Natural killer cell (primary cell): ENCODE data around the gene AMER1. TPM values are rescaled to one million over a fixed set of nuclear protein-coding genes. Genes with fewer than 3 reads are reported as not detected.

Source experiments
- ATAC-seq, 3 donors: fragments of 150-1000 bp in 2 of 3; fragments of 200-7000 bp in 1 of 3; cut with Tn5 transposase; 1 replicate in 1 of 3; 2 replicates in 2 of 3; pipeline ENCODE4 v1.10.0; 2021; ENCODE audit warnings: mild to moderate bottlenecking in 2 of 3, moderate library complexity in 2 of 3
- DNase-seq, 2 donors: peaks; one replicate each; pipeline versions ENCODE4 v3.0.0 to v3.0.0-alpha.2; 2013 to 2021; ENCODE audit warnings: mixed read lengths in 1 of 2
- H3K27ac ChIP-seq: one replicate; pipeline ENCODE4 v1.5.1; 2013; ENCODE audit warnings: mild to moderate bottlenecking, low read length
- H3K27me3 ChIP-seq: one replicate; pipeline ENCODE4 v1.6.1; 2013; ENCODE audit warnings: low read length; ENCODE audit not compliant: control insufficient read depth, insufficient read depth
- H3K36me3 ChIP-seq: one replicate; pipeline ENCODE4 v1.6.1; 2013; ENCODE audit warnings: low read length; ENCODE audit not compliant: control insufficient read depth, insufficient read depth
- H3K4me1 ChIP-seq: one replicate; pipeline ENCODE4 v1.6.1; 2013; ENCODE audit warnings: low read length; ENCODE audit not compliant: control insufficient read depth, insufficient read depth
- H3K4me3 ChIP-seq: one replicate; pipeline ENCODE4 v1.5.1; 2013; ENCODE audit warnings: low read length
- H3K9me3 ChIP-seq: one replicate; pipeline ENCODE4 v1.6.1; 2013; ENCODE audit warnings: low read length; ENCODE audit not compliant: control insufficient read depth, insufficient read depth
- H3K27ac Mint-ChIP-seq, 2 donors: one replicate each; pipeline ENCODE4 v1.8.0; 2022; ENCODE audit warnings: mild to moderate bottlenecking in 2 of 2, mixed read lengths in 2 of 2, moderate library complexity in 1 of 2
- H3K27me3 Mint-ChIP-seq, 2 donors: one replicate each; pipeline ENCODE4 v1.8.0; 2022; ENCODE audit warnings: low read depth in 2 of 2, mixed read lengths in 2 of 2
- H3K36me3 Mint-ChIP-seq: one replicate; pipeline ENCODE4 v1.8.0; 2022; ENCODE audit warnings: mixed read lengths
- H3K4me1 Mint-ChIP-seq, 2 donors: one replicate each; pipeline ENCODE4 v1.8.0; 2022; ENCODE audit warnings: mixed read lengths in 2 of 2
- H3K4me3 Mint-ChIP-seq: one replicate; pipeline ENCODE4 v1.8.0; 2022; ENCODE audit warnings: mild to moderate bottlenecking, moderate library complexity, mixed read lengths
- H3K9me3 Mint-ChIP-seq, 2 donors: one replicate each; pipeline ENCODE4 v1.8.0; 2022; ENCODE audit warnings: mixed read lengths in 2 of 2
- WGBS: methylation state at CpG from one replicate; pipeline ENCODE4 v1.1.7; 2013; ENCODE audit warnings: missing lambda C conversion rate; ENCODE audit not compliant: insufficient coverage; 5-methylcytosine and 5-hydroxymethylcytosine counted together
- intact Hi-C: fragments of 100-400 bp; cut with micrococcal nuclease; formaldehyde crosslinking; loops from one replicate; pipeline ENCODE4 v1.14.2; 2022
- total RNA-seq, 4 donors: library from RNA; stranded (reverse); fragments of 120-200 nt in 1 of 4; gene quantifications; one replicate each; pipeline versions ENCODE4 v1.2.3 to v1.2.4, GENCODE V29; 2013 to 2022
- TF ChIP-seq, protein P1 (sequence below): fragments of 200-600 bp; IDR thresholded peaks from one replicate; pipeline ENCODE4 v1.8.0; 2022; ENCODE audit warnings: antibody characterized with exemption

AMER1 gene
- total RNA-seq, 3 donors from 2014 or later (not counting 1 experiment from before 2014, with no cell fraction given): 3.4 to 5.1 (median 4.2) TPM

DNA sequence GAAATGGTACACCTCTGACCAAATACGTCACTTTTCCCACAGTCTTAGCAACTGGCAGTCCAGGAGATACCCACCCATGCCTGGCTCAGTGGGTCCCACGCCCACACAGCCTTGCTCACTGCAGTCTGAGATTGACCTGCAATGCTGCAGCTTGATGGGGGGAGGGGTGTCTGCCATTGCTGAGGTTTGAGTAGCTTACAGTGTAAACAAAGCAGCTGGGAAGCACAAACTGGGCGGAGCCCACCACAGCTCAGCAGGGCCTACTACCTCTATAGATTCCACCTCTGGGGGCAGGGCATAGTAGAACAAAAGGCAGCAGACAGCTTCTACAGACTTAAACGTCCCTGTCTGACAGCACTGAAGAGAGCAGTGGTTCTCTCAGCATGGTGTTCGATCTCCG is 52.7 kb downstream of the AMER1 start:
- 74% methylated on average over 4 of the region's 6 CpGs for WGBS
- H3K4me3 Mint-ChIP-seq: no peak overlapping the region
- H3K27me3 Mint-ChIP-seq: no peaks in the 10 kb centered on the region
- H3K4me3 ChIP-seq: no peak overlapping the region
- intact Hi-C loops: no loop called here
- H3K27me3 ChIP-seq: no peaks in the 10 kb centered on the region
- H3K36me3 Mint-ChIP-seq: no peaks in the 10 kb centered on the region
- H3K9me3 Mint-ChIP-seq: peaks cover 2 to 7% of the 10 kb centered on the region in 2 donors
- H3K4me1 ChIP-seq: no peaks in the 10 kb centered on the region
- ATAC-seq: no peak
- no peak for DNase-seq
- no peak overlapping the region for H3K27ac Mint-ChIP-seq
- no peaks in the 10 kb centered on the region for H3K9me3 ChIP-seq
- H3K36me3 ChIP-seq: no peaks in the 10 kb centered on the region
- no peaks in the 10 kb centered on the region for H3K4me1 Mint-ChIP-seq
- no peak overlapping the region for H3K27ac ChIP-seq
- TF ChIP-seq, protein P1, sequence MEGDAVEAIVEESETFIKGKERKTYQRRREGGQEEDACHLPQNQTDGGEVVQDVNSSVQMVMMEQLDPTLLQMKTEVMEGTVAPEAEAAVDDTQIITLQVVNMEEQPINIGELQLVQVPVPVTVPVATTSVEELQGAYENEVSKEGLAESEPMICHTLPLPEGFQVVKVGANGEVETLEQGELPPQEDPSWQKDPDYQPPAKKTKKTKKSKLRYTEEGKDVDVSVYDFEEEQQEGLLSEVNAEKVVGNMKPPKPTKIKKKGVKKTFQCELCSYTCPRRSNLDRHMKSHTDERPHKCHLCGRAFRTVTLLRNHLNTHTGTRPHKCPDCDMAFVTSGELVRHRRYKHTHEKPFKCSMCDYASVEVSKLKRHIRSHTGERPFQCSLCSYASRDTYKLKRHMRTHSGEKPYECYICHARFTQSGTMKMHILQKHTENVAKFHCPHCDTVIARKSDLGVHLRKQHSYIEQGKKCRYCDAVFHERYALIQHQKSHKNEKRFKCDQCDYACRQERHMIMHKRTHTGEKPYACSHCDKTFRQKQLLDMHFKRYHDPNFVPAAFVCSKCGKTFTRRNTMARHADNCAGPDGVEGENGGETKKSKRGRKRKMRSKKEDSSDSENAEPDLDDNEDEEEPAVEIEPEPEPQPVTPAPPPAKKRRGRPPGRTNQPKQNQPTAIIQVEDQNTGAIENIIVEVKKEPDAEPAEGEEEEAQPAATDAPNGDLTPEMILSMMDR: no peak

DNA sequence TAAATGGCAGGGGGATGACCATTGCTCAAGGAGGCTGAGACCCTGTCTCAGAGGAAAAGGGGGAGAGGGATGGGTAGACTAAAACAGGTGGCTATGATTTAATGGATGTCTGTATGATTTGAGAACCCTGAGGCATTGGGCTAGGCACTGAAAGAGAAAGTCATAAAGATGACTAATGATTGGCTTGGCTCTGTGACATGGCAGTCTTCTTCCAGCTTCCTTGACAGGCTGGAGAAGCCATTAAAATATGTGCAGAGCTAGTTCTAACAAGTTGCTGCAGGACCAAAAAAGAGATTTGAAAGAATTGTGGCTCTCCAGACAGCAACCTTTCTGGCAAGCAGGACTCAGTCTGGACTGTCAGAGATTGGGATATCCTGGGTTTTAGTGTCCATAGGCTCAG is 53.6 kb downstream of the AMER1 start:
- no peaks in the 10 kb centered on the region for H3K36me3 Mint-ChIP-seq
- H3K27me3 Mint-ChIP-seq: no peaks in the 10 kb centered on the region
- H3K4me1 Mint-ChIP-seq: no peaks in the 10 kb centered on the region
- H3K27me3 ChIP-seq: no peaks in the 10 kb centered on the region
- no peak overlapping the region for H3K4me3 Mint-ChIP-seq
- TF ChIP-seq, protein P1: no peak
- no peak overlapping the region for H3K4me3 ChIP-seq
- ATAC-seq: no peak
- no peak overlapping the region for H3K27ac Mint-ChIP-seq
- no peaks in the 10 kb centered on the region for H3K4me1 ChIP-seq
- H3K27ac ChIP-seq: no peak overlapping the region
- intact Hi-C loops: no loop called here
- H3K36me3 ChIP-seq: no peaks in the 10 kb centered on the region
- no peaks in the 10 kb centered on the region for H3K9me3 ChIP-seq
- H3K9me3 Mint-ChIP-seq: peaks cover 2 to 7% of the 10 kb centered on the region in 2 donors
- DNase-seq: no peak

DNA sequence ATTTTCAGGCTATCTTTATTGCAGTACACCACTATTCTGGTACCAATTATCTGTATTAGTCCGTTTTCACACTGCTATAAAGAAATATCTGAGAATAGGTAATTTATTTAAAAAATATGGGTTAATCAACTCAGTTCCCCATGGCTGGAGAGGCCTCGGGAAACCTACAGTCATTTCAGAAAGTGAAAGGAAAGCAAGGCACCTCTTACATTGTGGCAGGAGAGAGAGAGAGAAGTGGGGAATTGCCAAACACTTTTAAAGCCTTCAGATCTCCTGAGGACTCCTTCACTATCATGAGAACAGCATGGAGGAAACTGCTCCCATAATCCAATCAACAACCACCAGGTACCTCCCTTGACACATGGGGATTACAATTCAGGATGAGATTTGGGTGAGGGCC is 54.7 kb downstream of the AMER1 start:
- Histone ChIP-seq H3K4me1 (no peaks in the 10 kb centered on the region), H3K36me3 (no peaks in the 10 kb centered on the region), H3K4me3 (no peak overlapping the region), H3K27me3 (no peaks in the 10 kb centered on the region), H3K9me3 (no peaks in the 10 kb centered on the region), H3K27ac (no peak overlapping the region)
- H3K9me3 Mint-ChIP-seq: peaks cover 2 to 7% of the 10 kb centered on the region in 2 donors
- H3K4me3 Mint-ChIP-seq: no peak overlapping the region
- no peak for DNase-seq
- no peaks in the 10 kb centered on the region for H3K4me1 Mint-ChIP-seq
- TF ChIP-seq, protein P1: no peak
- no peak overlapping the region for H3K27ac Mint-ChIP-seq
- H3K36me3 Mint-ChIP-seq: no peaks in the 10 kb centered on the region
- intact Hi-C loops: no loop called here
- H3K27me3 Mint-ChIP-seq: no peaks in the 10 kb centered on the region
- WGBS: 60% methylated on average over 1 of the region's 2 CpGs
- no peak for ATAC-seq

Other genes with a start within 250 kb of the AMER1 start
- gene ASB12, start 24.9 kb upstream of the AMER1 start, total RNA-seq: under 1 TPM in 2 of 3 donors, not detected in 1; 0.39 to 0.58 TPM
- gene MTMR8, start 189.7 kb upstream of the AMER1 start, total RNA-seq: 1 to 10 TPM; 5.7 to 9.3 (median 7.9) TPM